AG04449 (cell line): ENCODE data around the gene PRDM8.

Experiments
- CTCF ChIA-PET: fragments of 350-600 bp; formaldehyde crosslinking; extraction: SDS; loops from one replicate; lab custom pipeline; 2021; ENCODE audit warnings: antibody characterized with exemption; lab: Yijun Ruan, JAX
- POLR2A ChIA-PET: fragments of 400-600, 350-600 bp; formaldehyde crosslinking; extraction: SDS; loops from one replicate; lab custom pipeline; 2020; ENCODE audit warnings: antibody characterized with exemption, inconsistent platforms; lab: Yijun Ruan, JAX
- DNase-seq: peaks from one replicate; pipeline ENCODE4 v3.0.0-alpha.2; 2010; ENCODE audit warnings: low read depth, low spot score
- H3K4me3 ChIP-seq: 2 replicates; pipeline ENCODE4 v1.5.1; 2011; ENCODE audit warnings: low read depth, mild to moderate bottlenecking, control low read depth, low read length
- CTCF ChIP-seq: IDR thresholded peaks from one replicate; pipeline ENCODE4 v1.5.1; 2011; ENCODE audit warnings: mild to moderate bottlenecking, moderate library complexity, low read length, control low read depth, inconsistent platforms; ENCODE audit not compliant: insufficient read depth; ENCODE audit errors: missing control alignments

The PRDM8 gene

GRCh38 chr4:80196922-80197573, at the start of gene PRDM8:
Gene PRDM8, plus strand, starts transcription at chr4:80197503. Its CDS starts 2,578 bp downstream, at chr4:80200081.
- POLR2A ChIA-PET, result no interaction called here
- DNase-seq, result no peak
- peak within 1 kb of the TSS; percentile 54 for H3K4me3 ChIP-seq
- CTCF ChIA-PET, result interaction anchor here (1.0 to 7.8 kb wide), 2 partner anchors 10 to 24 kb away, joined by 4 to 100 read pairs; no protein-coding TSS in a partner anchor
- no peak for TF ChIP-seq CTCF

- TF ChIP-seq CTCF, result no peak
- no peak overlapping the region for H3K4me3 ChIP-seq
- DNase-seq, result no peak
- ChIA-PET POLR2A (no interaction called here), CTCF (interaction anchor here (0.9 to 7.6 kb wide), 4 partner anchors 14 to 33 kb away, joined by 3 to 42 read pairs (median 8); no protein-coding TSS in a partner anchor)
Measured at GRCh38 chr4:80150387-80151180, 46.7 kb upstream of the PRDM8 start.

- TF ChIP-seq CTCF, result no peak
- no peak for DNase-seq
- CTCF ChIA-PET, result interaction anchor here (1.0 to 7.6 kb wide), 5 partner anchors 9 to 32 kb away, joined by 3 to 42 read pairs (median 4); no protein-coding TSS in a partner anchor
- no peak overlapping the region for H3K4me3 ChIP-seq
- POLR2A ChIA-PET, result no interaction called here
Measured at GRCh38 chr4:80151981-80152380, 45.3 kb upstream of the PRDM8 start.

- CTCF ChIA-PET, result interaction anchor here (1.0 to 7.6 kb wide), 5 partner anchors 12 to 49 kb away, joined by 3 to 42 read pairs (median 7); no protein-coding TSS in a partner anchor
- no peak for DNase-seq
- H3K4me3 ChIP-seq, result no peak overlapping the region
- POLR2A ChIA-PET, result no interaction called here
- no peak for TF ChIP-seq CTCF
Measured at GRCh38 chr4:80153874-80154544, 43.3 kb upstream of the PRDM8 start.

- no peak overlapping the region for H3K4me3 ChIP-seq
- POLR2A ChIA-PET, result no interaction called here
- TF ChIP-seq CTCF, result no peak
- CTCF ChIA-PET, result interaction anchor here (1.0 to 7.6 kb wide), 7 partner anchors 8 to 48 kb away, joined by 3 to 42 read pairs (median 7); no protein-coding TSS in a partner anchor
- DNase-seq, result no peak
Measured at GRCh38 chr4:80154545-80154933, 42.8 kb upstream of the PRDM8 start.
